Measurements from ENCODE around the gene ROCK2. TPM values are rescaled to one million over a fixed set of nuclear protein-coding genes. Genes with fewer than 3 reads are reported as not detected.

ROCK2 gene
- total RNA-seq, 1 donor from 2014 or later, result 19.3 TPM

- intact Hi-C loops (cut with micrococcal nuclease), result loop anchor here (10.0 kb wide), 1 partner anchor 105 kb away; the partner anchor contains the start of gene ROCK2
Observed at GRCh38 chr2:11239666-11240462, 104.6 kb downstream of the ROCK2 start.

GRCh38 chr2:11239147-11239546 is 105.3 kb downstream of the ROCK2 start:
- intact Hi-C loops (cut with micrococcal nuclease), result loop anchor here (10.0 kb wide), 1 partner anchor 106 kb away; the partner anchor contains the start of gene ROCK2

- intact Hi-C loops (cut with micrococcal nuclease), result loop anchor here (10.0 kb wide), 1 partner anchor 108 kb away; the partner anchor contains the start of gene ROCK2
Observed at GRCh38 chr2:11237122-11237521, 107.3 kb downstream of the ROCK2 start.

- intact Hi-C loops (cut with micrococcal nuclease), result loop anchor here (10.0 kb wide), 1 partner anchor 108 kb away; the partner anchor contains the start of gene ROCK2
Observed at GRCh38 chr2:11236335-11236734, 108.1 kb downstream of the ROCK2 start.

- intact Hi-C loops (cut with micrococcal nuclease), result loop anchor here (2.0 to 10.0 kb wide), 2 partner anchors 109 to 347 kb away; partner anchors contain the start of gene ROCK2
Observed at GRCh38 chr2:11235583-11235982, 108.9 kb downstream of the ROCK2 start.

- intact Hi-C loops (cut with micrococcal nuclease), result loop anchor here (1.0 to 10.0 kb wide), 3 partner anchors 110 to 348 kb away; partner anchors contain the start of gene ROCK2
Observed at GRCh38 chr2:11234309-11234708, 110.1 kb downstream of the ROCK2 start.

- intact Hi-C loops (cut with micrococcal nuclease), result loop anchor here (10.0 kb wide), 1 partner anchor 114 kb away; the partner anchor contains the start of gene ROCK2
Observed at GRCh38 chr2:11231193-11231592, 113.2 kb downstream of the ROCK2 start.

- intact Hi-C loops (cut with micrococcal nuclease), result no loop called here
Observed at GRCh38 chr2:11228692-11229091, 115.7 kb downstream of the ROCK2 start.

- intact Hi-C loops (cut with micrococcal nuclease), result no loop called here
Observed at GRCh38 chr2:11227595-11227994, 116.8 kb downstream of the ROCK2 start.

GRCh38 chr2:11224887-11225286 is 119.5 kb downstream of the ROCK2 start:
- intact Hi-C loops (cut with micrococcal nuclease), result no loop called here

GRCh38 chr2:11222845-11223244 is 121.6 kb downstream of the ROCK2 start:
- intact Hi-C loops (cut with micrococcal nuclease), result no loop called here

GRCh38 chr2:11220445-11220844 is 124.0 kb downstream of the ROCK2 start:
- intact Hi-C loops (cut with micrococcal nuclease), result no loop called here

- intact Hi-C loops (cut with micrococcal nuclease), result no loop called here
Observed at GRCh38 chr2:11215407-11215806, 129.0 kb downstream of the ROCK2 start.

- intact Hi-C loops (cut with micrococcal nuclease), result no loop called here
Observed at GRCh38 chr2:11214770-11215169, 129.7 kb downstream of the ROCK2 start.

GRCh38 chr2:11213975-11214374 is 130.5 kb downstream of the ROCK2 start:
- intact Hi-C loops (cut with micrococcal nuclease), result no loop called here

GRCh38 chr2:11213090-11213638 is 131.3 kb downstream of the ROCK2 start:
- intact Hi-C loops (cut with micrococcal nuclease), result no loop called here

- intact Hi-C loops (cut with micrococcal nuclease), result no loop called here
Observed at GRCh38 chr2:11212645-11213044, 131.8 kb downstream of the ROCK2 start.

GRCh38 chr2:11208083-11208482 is 136.4 kb downstream of the ROCK2 start:
- intact Hi-C loops (cut with micrococcal nuclease), result no loop called here

- intact Hi-C loops (cut with micrococcal nuclease), result no loop called here
Observed at GRCh38 chr2:11203480-11203879, 141.0 kb downstream of the ROCK2 start.

GRCh38 chr2:11201969-11202368 is 142.5 kb downstream of the ROCK2 start:
- intact Hi-C loops (cut with micrococcal nuclease), result no loop called here

GRCh38 chr2:11200651-11201050 is 143.8 kb downstream of the ROCK2 start:
- intact Hi-C loops (cut with micrococcal nuclease), result no loop called here

- intact Hi-C loops (cut with micrococcal nuclease), result no loop called here
Observed at GRCh38 chr2:11196246-11196645, 148.2 kb downstream of the ROCK2 start.
